Neural progenitor cell (in vitro differentiated cells): ENCODE measurements around the gene ACVR1C. TPM values are rescaled to one million over a fixed set of nuclear protein-coding genes. Genes with fewer than 3 reads are reported as not detected.

Experiments
- DNase-seq: peaks from one replicate; pipeline ENCODE4 v3.0.0-alpha.2; 2016; ENCODE audit warnings: low spot score
- H2AFZ ChIP-seq: fragments of 200-600 bp; sonication (generic); replicated peaks from 2 replicates; pipeline ENCODE4 v1.6.1; 2016; ENCODE audit warnings: antibody characterized with exemption
- H3F3A ChIP-seq: fragments of 200-600 bp; sonication (generic); 2 replicates; pipeline ENCODE4 v1.6.1; 2016; ENCODE audit warnings: antibody characterized with exemption, low read depth
- H3K27ac ChIP-seq: fragments of 200-600 bp; sonication (generic); 2 replicates; pipeline ENCODE4 v1.5.1; 2016; ENCODE audit warnings: mild to moderate bottlenecking
- H3K27me3 ChIP-seq: fragments of 200-600 bp; sonication (generic); 2 replicates; pipeline ENCODE4 v1.6.1; 2016; ENCODE audit warnings: mild to moderate bottlenecking, moderate library complexity
- H3K36me3 ChIP-seq: fragments of 200-600 bp; sonication (generic); 2 replicates; pipeline ENCODE4 v1.5.1; 2016
- H3K4me1 ChIP-seq: fragments of 200-600 bp; sonication (generic); 2 replicates; pipeline ENCODE4 v1.6.1; 2016; ENCODE audit warnings: mixed run types
- H3K4me2 ChIP-seq: fragments of 200-600 bp; sonication (generic); 2 replicates; pipeline ENCODE4 v1.6.1; 2016
- H3K4me3 ChIP-seq: fragments of 200-600 bp; sonication (generic); 2 replicates; pipeline ENCODE4 v1.5.1; 2016
- H3K79me2 ChIP-seq: fragments of 200-600 bp; sonication (generic); 2 replicates; pipeline ENCODE4 v1.6.1; 2016; ENCODE audit warnings: low read depth
- H3K9ac ChIP-seq: fragments of 200-600 bp; sonication (generic); 2 replicates; pipeline ENCODE4 v1.6.1; 2016
- H3K9me3 ChIP-seq: fragments of 200-600 bp; sonication (generic); 2 replicates; pipeline ENCODE4 v1.5.1; 2016; ENCODE audit warnings: low read depth
- H4K20me1 ChIP-seq: fragments of 200-600 bp; sonication (generic); 2 replicates; pipeline ENCODE4 v1.6.1; 2016; ENCODE audit warnings: low read depth
- H3K27ac Mint-ChIP-seq: 3 replicates; pipeline ENCODE4 v1.8.0; 2021; ENCODE audit warnings: mixed read lengths
- H3K27me3 Mint-ChIP-seq: 2 replicates; pipeline ENCODE4 v1.8.0; 2022; ENCODE audit warnings: low read depth, mild to moderate bottlenecking, inconsistent platforms, moderate library complexity, mixed read lengths; ENCODE audit not compliant: insufficient read depth
- H3K36me3 Mint-ChIP-seq: 3 replicates; pipeline ENCODE4 v1.8.0; 2021; ENCODE audit warnings: mixed read lengths
- H3K4me1 Mint-ChIP-seq: 3 replicates; pipeline ENCODE4 v1.8.0; 2021; ENCODE audit warnings: mixed read lengths
- H3K4me3 Mint-ChIP-seq: 3 replicates; pipeline ENCODE4 v1.8.0; 2021; ENCODE audit warnings: mild to moderate bottlenecking, moderate library complexity, mixed read lengths
- H3K9me3 Mint-ChIP-seq: 3 replicates; pipeline ENCODE4 v1.8.0; 2020; ENCODE audit warnings: mixed read lengths
- EZH2 ChIP-seq: fragments of 200-600 bp; sonication (generic); IDR thresholded peaks from 2 replicates; pipeline ENCODE4 v1.6.1; 2017; ENCODE audit warnings: antibody characterized with exemption, mild to moderate bottlenecking, moderate library complexity
- EZH2phosphoT487 ChIP-seq: fragments of 200-600 bp; sonication (generic); IDR thresholded peaks from 2 replicates; pipeline ENCODE4 v1.6.1; 2017; ENCODE audit warnings: antibody characterized with exemption
- total RNA-seq: library from RNA; depleted of rRNA; stranded (reverse); fragments of >200 nt; gene quantifications from 2 replicates; pipeline ENCODE4 v1.2.3, GENCODE V29; 2015; ENCODE audit warnings: low replicate concordance
- TF ChIP-seq, protein P1 (sequence below): fragments of 200-600 bp; sonication (generic); IDR thresholded peaks from 2 replicates; pipeline ENCODE4 v1.5.1; 2017; ENCODE audit warnings: antibody characterized with exemption, mild to moderate bottlenecking

ACVR1C gene
- total RNA-seq, 1 donor from 2014 or later, result 3.0 TPM

DNA sequence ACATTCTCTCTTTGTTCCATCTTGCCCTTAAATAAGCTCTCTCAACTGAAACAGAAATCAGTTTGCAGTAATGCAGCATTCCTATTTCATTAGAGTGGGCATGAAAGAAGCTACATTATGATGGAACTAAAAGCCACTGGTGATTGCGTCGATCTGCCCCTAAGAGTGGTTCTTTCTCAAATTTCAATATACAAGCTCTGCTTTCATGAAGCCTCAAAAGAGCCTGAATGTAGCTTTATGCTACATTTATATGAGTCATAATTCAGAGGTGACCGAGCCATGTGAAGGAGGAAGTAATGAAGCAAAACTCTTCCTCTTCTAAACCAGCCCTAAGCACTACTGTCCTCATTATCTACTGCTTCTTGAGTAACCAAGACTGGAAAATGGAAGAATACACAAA, 120.0 kb downstream of the ACVR1C start:
- H3K4me3 Mint-ChIP-seq, result no peak overlapping the region
- Histone ChIP-seq H3K9ac (no peak overlapping the region), H2AFZ (no peak overlapping the region), H3K27ac (no peak overlapping the region), H3K27me3 (no peaks in the 10 kb centered on the region), H3K9me3 (peaks cover 3% of the 10 kb centered on the region), H3K4me1 (no peaks in the 10 kb centered on the region), H3K4me3 (no peak overlapping the region), H3K4me2 (no peak overlapping the region), H3F3A (no peaks in the 10 kb centered on the region), H3K79me2 (no peaks in the 10 kb centered on the region), H3K36me3 (no peaks in the 10 kb centered on the region), H4K20me1 (no peaks in the 10 kb centered on the region)
- no peak for DNase-seq
- TF ChIP-seq EZH2phosphoT487, result no peak
- TF ChIP-seq, protein P1, sequence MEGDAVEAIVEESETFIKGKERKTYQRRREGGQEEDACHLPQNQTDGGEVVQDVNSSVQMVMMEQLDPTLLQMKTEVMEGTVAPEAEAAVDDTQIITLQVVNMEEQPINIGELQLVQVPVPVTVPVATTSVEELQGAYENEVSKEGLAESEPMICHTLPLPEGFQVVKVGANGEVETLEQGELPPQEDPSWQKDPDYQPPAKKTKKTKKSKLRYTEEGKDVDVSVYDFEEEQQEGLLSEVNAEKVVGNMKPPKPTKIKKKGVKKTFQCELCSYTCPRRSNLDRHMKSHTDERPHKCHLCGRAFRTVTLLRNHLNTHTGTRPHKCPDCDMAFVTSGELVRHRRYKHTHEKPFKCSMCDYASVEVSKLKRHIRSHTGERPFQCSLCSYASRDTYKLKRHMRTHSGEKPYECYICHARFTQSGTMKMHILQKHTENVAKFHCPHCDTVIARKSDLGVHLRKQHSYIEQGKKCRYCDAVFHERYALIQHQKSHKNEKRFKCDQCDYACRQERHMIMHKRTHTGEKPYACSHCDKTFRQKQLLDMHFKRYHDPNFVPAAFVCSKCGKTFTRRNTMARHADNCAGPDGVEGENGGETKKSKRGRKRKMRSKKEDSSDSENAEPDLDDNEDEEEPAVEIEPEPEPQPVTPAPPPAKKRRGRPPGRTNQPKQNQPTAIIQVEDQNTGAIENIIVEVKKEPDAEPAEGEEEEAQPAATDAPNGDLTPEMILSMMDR, result no peak
- TF ChIP-seq EZH2, result no peak
- peaks cover 3% of the 10 kb centered on the region for H3K9me3 Mint-ChIP-seq
- no peak overlapping the region for H3K27ac Mint-ChIP-seq
- H3K36me3 Mint-ChIP-seq, result no peaks in the 10 kb centered on the region
- H3K4me1 Mint-ChIP-seq, result no peaks in the 10 kb centered on the region
- no peaks in the 10 kb centered on the region for H3K27me3 Mint-ChIP-seq

GRCh38 chr2:157506586-157506985, 122.1 kb downstream of the ACVR1C start:
- Mint-ChIP-seq H3K27me3 (no peaks in the 10 kb centered on the region), H3K4me3 (no peak overlapping the region), H3K4me1 (no peaks in the 10 kb centered on the region), H3K9me3 (peaks cover 3% of the 10 kb centered on the region), H3K27ac (no peak overlapping the region), H3K36me3 (no peaks in the 10 kb centered on the region)
- Histone ChIP-seq H3K36me3 (no peaks in the 10 kb centered on the region), H3K9ac (no peak overlapping the region), H3K79me2 (no peaks in the 10 kb centered on the region), H3K4me3 (no peak overlapping the region), H3K9me3 (no peaks in the 10 kb centered on the region), H4K20me1 (no peaks in the 10 kb centered on the region), H2AFZ (no peak overlapping the region), H3K4me2 (no peak overlapping the region), H3K27me3 (no peaks in the 10 kb centered on the region), H3K27ac (no peak overlapping the region), H3K4me1 (no peaks in the 10 kb centered on the region), H3F3A (no peaks in the 10 kb centered on the region)
- TF ChIP-seq, protein P1, result no peak
- TF ChIP-seq EZH2 (no peak), EZH2phosphoT487 (no peak)
- DNase-seq, result no peak

GRCh38 chr2:157504623-157505022, 124.0 kb downstream of the ACVR1C start:
- Mint-ChIP-seq H3K9me3 (peaks cover 3% of the 10 kb centered on the region), H3K27me3 (no peaks in the 10 kb centered on the region), H3K4me1 (no peaks in the 10 kb centered on the region), H3K4me3 (no peak overlapping the region), H3K27ac (no peak overlapping the region), H3K36me3 (no peaks in the 10 kb centered on the region)
- no peak for DNase-seq
- no peak overlapping the region for H3K4me2 ChIP-seq
- no peaks in the 10 kb centered on the region for H3K27me3 ChIP-seq
- no peaks in the 10 kb centered on the region for H3F3A ChIP-seq
- no peaks in the 10 kb centered on the region for H3K79me2 ChIP-seq
- no peaks in the 10 kb centered on the region for H3K4me1 ChIP-seq
- H3K36me3 ChIP-seq, result no peaks in the 10 kb centered on the region
- H3K9me3 ChIP-seq, result no peaks in the 10 kb centered on the region
- H3K27ac ChIP-seq, result no peak overlapping the region
- no peaks in the 10 kb centered on the region for H4K20me1 ChIP-seq
- H2AFZ ChIP-seq, result no peak overlapping the region
- no peak overlapping the region for H3K4me3 ChIP-seq
- H3K9ac ChIP-seq, result no peak overlapping the region
- no peak for TF ChIP-seq EZH2
- TF ChIP-seq, protein P1, result no peak
- TF ChIP-seq EZH2phosphoT487, result no peak

DNA sequence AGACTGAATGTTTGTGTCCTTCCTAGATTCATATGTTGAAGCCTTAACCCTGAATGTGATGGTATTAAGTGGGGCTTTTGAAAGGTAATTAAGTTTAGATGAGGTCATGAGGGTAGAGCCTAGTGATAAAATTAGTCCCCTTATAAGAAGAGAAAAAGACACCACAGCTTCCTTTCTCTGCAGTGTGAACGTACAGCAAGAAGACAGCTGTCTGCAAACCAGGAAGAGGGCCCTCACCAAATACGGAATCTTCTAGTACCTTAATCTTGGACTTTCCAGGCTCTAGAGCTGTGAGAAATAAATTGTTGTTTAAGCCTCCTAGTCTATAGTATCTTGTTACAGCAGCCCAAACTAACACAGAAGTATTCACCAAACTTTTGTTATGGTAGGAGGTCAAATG, 127.6 kb downstream of the ACVR1C start:
- no peak overlapping the region for H3K4me2 ChIP-seq
- Mint-ChIP-seq H3K9me3 (no peaks in the 10 kb centered on the region), H3K36me3 (no peaks in the 10 kb centered on the region), H3K4me1 (no peaks in the 10 kb centered on the region), H3K27ac (no peak overlapping the region), H3K4me3 (no peak overlapping the region), H3K27me3 (no peaks in the 10 kb centered on the region)
- H3K27ac ChIP-seq, result no peak overlapping the region
- H3K27me3 ChIP-seq, result no peaks in the 10 kb centered on the region
- H3K4me3 ChIP-seq, result no peak overlapping the region
- H4K20me1 ChIP-seq, result no peaks in the 10 kb centered on the region
- no peaks in the 10 kb centered on the region for H3K9me3 ChIP-seq
- no peaks in the 10 kb centered on the region for H3K4me1 ChIP-seq
- H2AFZ ChIP-seq, result no peak overlapping the region
- H3K36me3 ChIP-seq, result no peaks in the 10 kb centered on the region
- TF ChIP-seq EZH2 (no peak), EZH2phosphoT487 (no peak)
- TF ChIP-seq, protein P1, result no peak
- DNase-seq, result no peak
- H3K9ac ChIP-seq, result no peak overlapping the region
- H3K79me2 ChIP-seq, result no peaks in the 10 kb centered on the region
- H3F3A ChIP-seq, result no peaks in the 10 kb centered on the region
